ENCODE data around the gene NELL1.

Gene NELL1

DNA sequence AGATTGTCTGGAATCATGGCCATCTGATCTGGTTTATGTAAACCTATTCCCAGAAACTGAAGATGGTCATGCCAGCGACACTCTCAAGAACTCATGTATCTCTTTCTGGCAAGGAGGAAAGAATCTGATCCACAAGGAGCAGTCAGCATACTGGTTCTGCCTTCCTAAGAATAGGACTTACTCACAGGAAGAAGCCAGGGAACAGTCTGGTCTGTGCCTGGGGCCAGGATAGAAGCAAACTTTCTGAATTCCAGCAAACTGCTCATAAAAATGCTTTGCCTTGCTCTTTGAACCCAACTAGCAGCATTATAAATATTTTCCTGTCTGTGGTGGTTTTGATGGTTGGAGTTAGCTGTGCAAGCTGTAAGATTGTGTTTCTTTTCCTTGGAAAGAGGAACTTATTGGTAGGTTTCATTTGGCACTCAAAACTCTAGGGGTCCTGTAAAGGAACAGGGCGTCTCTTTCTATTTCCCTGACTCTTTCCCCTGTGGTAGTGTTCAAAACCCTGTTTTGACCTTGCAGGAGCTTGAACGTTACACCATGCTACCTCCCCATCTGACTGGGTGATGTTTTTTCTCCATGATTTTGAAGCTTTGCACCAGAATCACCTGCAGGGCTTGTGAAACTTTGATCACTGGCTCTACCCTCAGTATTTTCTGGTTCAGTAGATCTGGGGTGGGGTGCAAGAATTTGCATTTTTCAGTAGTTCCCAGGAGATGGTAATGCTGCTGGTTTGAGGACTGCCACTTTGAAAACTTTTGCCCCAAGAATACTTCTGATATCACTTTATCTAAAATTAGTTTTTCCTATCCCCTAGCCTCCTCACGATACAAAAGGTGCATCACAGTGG is 895.7 kb downstream of the NELL1 start:
- no peak for DNase-seq (ENCODE audit: low spot score)

- DNase-seq (ENCODE audit: low spot score): no peak
Observed at GRCh38 chr11:21566521-21567117, 897.2 kb downstream of the NELL1 start.

- no peak for DNase-seq (ENCODE audit: low spot score)
Observed at GRCh38 chr11:21567645-21568290, 898.4 kb downstream of the NELL1 start.

GRCh38 chr11:21572210-21572609 is 902.8 kb downstream of the NELL1 start:
- DNase-seq (ENCODE audit: low spot score): no peak

DNA sequence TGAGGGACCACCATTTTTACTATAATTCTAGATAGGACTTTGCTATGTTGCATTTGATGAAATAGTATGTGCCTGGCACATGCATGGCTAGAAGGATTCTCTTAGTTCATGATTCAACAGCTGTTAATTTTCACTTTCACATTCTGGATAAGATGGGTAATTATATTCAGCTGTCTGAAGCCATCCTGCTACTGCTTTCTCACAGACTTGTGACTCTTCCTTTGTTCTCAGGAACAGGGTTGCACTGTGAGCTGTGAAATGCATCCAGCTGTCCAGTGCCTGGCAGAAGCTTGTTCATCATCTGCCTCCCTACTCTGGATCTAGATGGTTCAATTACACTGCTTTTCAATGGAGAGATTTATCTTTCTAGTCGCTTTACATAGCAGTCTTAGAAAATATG is 913.4 kb downstream of the NELL1 start:
- no peak for DNase-seq (ENCODE audit: low spot score)

- DNase-seq (ENCODE audit: low spot score): no peak
Observed at GRCh38 chr11:21588754-21589153, 919.4 kb downstream of the NELL1 start.

DNA sequence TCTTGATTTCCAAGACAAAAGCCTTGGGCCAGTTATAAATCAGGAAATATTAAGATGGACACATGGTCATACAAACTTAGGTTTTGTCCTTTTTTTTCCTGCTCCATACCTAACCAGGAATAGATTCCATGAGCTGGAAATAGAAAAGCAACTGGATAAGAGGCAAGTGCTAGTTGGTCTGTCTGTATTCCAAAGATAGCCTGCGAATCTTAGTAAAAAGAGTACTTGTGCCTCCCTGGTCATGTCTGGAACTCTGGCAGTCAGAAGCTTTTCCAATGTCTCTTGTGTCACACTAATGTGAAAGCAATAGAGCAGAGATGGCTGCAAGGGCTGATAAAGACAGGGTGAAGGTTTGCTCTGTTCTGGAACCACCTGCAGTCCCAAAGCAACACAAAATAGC is 933.3 kb downstream of the NELL1 start:
- no peak for DNase-seq (ENCODE audit: low spot score)

- no peak for DNase-seq (ENCODE audit: low spot score)
Observed at GRCh38 chr11:21603886-21604285, 934.5 kb downstream of the NELL1 start.

GRCh38 chr11:21604564-21604963 is 935.2 kb downstream of the NELL1 start:
- peak; percentile 48 for DNase-seq (ENCODE audit: low spot score)

DNA sequence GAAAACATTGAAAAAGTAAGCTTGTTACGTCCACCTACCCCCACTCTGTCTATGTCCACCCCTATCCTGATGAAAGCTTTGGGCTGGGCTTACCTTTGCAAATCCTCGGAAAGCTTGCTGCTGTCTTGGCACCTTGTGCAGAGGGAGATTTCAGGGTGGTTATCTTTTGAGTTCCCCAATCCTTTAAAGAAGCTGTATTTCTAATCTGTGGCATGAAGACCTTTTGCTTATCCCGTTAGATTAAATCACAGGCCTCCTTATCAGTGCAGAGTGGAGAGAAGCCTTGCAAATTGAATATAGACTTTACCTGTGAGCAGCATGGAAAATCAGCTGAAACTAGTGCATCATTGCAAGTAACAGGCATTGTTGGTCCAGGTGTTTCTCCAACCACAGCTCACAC is 942.9 kb downstream of the NELL1 start:
- DNase-seq (ENCODE audit: low spot score): no peak

DNA sequence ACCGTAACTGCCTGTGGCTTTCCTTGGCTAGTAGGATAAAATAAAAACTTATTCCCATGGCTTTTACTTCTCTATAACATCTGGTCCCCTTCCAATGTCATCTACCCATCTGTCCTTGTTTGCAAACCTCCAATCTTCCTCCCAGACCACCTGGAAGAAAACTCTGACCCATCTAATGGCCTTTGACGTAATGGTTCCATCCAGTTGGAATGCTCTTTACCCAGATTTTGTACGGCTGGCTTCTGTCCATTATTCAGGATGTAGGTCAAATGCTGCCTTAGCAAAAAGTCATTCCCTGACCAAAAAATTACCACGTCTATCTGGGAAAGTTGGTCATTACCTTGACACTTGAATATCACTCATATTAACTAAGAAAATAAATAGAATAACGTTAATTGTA is 945.6 kb downstream of the NELL1 start:
- DNase-seq (ENCODE audit: low spot score): no peak

GRCh38 chr11:21615955-21616371 is 946.6 kb downstream of the NELL1 start:
- no peak for DNase-seq (ENCODE audit: low spot score)

GRCh38 chr11:21622566-21622965 is 953.2 kb downstream of the NELL1 start:
- DNase-seq (ENCODE audit: low spot score): no peak

- no peak for DNase-seq (ENCODE audit: low spot score)
Observed at GRCh38 chr11:21622995-21623394, 953.6 kb downstream of the NELL1 start.

Measured in putamen (tissue), 1 donor.